ENCODE data around the gene NDFIP2.
A peak's percentile ranks its signal among the peaks of the same experiment; 100 is the strongest.

The NDFIP2 gene

DNA sequence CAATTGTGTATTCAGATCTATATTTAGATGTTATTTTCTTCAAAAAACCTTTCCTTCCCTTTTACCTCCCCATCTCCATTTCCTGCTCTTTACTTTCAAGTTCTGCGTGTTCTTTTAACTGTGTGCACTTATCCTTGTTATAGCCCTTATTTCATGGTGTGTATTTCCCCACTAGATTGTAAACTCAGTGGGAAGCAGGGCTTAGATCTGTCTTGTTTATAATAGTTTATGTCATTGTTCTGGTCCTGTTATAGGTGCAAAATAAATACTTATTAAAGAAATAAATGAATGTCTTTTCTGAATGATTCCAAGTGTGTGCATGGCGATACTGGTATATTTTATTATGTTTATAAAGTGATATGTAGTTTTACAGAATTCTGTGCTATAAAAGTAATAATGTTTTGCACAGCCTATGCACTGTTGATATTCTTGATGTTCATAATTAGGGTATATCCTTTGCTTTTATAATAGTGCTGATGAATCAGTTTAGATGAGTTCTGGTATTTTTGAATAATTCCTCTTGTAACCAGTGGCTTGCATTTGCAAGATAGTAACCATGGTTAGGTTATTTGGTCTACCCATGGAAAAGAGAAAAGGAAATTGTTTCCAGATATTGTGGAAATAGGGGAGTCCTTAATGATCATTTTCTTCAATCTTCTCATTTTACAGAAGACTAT lies 12.1 kb downstream of the NDFIP2 start:
- no peak for DNase-seq (ENCODE audit: low spot score)

GRCh38 chr13:79496188-79496587 lies 15.2 kb downstream of the NDFIP2 start:
- no peak for DNase-seq (ENCODE audit: low spot score)

- no peak for DNase-seq (ENCODE audit: low spot score)
Observed at GRCh38 chr13:79497064-79497463, 16.1 kb downstream of the NDFIP2 start.

- no peak for DNase-seq (ENCODE audit: low spot score)
Observed at GRCh38 chr13:79497852-79498251, 16.9 kb downstream of the NDFIP2 start.

DNA sequence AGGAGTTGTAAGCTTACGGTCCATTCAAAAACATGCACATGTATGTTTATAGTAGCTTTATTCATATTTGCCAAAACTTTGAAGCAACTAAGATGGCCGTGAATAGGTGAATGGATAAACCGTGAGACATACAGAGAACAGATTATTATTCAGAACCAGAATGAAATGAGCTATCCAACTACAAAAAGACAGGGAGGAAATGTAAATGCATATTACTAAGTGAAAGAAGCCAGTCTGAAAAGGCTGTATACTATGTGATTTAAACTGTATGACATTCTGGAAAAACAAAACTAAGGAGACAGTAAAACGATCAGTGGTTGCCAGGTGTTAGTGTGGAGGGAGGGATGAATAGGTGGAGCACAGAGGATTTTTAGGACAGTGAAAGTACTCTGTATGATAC lies 19.9 kb downstream of the NDFIP2 start:
- no peak for DNase-seq (ENCODE audit: low spot score)

DNA sequence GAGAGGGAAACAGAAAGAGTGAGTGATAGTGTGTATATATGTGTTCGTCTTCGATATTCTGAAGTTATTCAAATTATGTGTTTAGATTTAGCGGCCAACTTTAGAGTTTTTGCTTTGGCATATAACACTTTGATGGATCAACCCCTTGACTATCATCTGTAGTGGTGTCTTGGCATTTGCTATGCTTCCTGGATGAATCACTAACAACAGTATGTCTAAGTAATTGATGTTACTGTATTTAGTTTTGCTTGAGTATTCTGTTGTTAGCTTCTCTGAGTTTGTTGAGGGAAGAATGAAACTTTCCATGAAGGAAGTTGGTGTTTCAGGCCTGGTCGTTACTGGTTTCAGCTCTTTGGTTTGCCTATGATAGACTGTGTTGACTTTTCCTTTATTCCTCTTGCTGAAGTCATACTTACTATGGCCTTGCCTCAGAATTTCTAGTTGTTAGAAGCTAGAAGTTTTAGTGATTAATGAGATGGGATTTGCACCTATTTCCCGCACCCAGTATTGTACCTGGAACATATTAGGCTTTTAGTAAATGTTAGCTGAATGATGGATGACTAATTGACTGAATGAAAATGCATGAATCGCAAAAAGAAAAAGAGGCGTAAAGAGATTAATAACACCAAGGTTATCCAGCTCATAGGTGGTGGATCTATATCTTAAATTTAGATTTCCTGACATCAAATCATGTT lies 20.7 kb downstream of the NDFIP2 start:
- DNase-seq (ENCODE audit: low spot score) = no peak

DNA sequence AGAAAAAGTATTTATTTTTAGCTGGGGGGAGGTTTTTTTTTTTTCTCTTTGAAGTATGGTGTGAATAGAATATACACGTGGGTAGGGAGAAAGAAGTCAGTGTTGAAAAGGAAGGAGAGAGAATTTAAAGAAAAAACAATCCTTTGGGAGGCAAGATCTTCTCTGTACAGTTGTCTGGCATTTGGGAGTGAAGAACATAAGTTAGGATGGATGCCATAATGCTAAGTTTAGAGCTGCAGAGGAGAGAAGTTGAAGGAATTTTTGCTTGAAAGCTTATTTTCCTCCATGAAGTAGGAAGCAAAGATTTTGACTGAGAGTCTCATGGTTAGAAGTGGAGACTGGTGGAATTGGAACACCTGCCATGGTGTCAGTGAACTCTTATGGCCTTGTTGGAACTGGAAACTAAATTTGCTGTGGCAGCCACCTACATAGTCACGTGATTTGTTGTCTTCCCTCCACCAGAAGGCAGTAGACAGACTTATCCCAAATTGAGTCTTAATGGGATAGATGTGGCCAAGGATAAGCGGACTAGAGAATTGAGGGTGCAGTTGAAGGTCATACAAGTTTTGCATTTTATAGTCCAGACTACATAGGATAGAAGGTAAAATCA lies 22.0 kb downstream of the NDFIP2 start:
- peak; percentile 3 for DNase-seq (ENCODE audit: low spot score)

DNA sequence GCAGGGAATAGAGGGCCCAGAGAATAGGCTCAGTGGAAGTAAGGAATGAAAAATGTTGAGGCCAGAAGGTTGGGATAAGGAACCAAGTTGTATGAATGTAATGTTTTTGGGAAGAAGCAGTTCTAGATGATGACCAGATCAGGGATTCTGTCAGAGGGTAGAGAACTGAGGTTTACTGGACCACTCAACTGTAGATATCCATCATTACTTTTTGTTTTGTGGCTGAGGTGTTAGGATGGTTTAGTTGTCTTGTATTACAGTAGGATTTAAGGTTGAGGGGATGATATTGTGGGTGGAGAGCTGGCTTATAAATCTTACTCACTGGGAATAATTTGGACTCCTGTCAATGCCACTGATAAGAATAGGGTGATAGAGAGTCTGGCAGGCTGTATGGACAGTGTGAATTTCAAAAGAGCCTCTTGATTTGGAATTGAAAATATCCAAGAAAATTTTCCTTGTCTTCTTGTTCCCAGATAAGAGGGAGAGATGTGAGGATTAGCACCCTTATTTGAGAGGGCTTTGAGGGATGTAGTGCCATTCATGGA lies 22.6 kb downstream of the NDFIP2 start:
- peak; percentile 3 for DNase-seq (ENCODE audit: low spot score)

- DNase-seq (ENCODE audit: low spot score) = no peak
Observed at GRCh38 chr13:79508224-79508961, 27.4 kb downstream of the NDFIP2 start.

GRCh38 chr13:79511611-79512010 lies 30.7 kb downstream of the NDFIP2 start:
- no peak for DNase-seq (ENCODE audit: low spot score)

DNA sequence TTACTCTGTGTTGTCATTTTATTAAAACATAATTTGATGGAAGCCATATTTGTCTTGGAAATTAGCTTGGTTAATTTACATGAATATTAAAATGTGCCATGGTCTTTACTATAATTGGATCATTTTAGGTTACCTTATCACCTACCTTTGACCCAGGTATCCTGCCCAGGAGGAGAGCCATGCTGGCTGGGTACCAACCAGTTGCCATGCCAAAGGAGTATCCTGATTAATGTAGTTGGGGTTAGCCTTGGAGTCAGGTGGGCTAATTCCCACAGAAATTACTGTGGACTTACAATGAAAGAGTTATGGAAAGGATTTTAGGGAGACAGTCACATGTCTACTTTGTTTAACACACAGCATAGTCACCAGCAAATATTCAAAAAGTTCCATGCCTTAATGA lies 32.0 kb downstream of the NDFIP2 start:
- DNase-seq (ENCODE audit: low spot score) = no peak

GRCh38 chr13:79516595-79516994 lies 35.6 kb downstream of the NDFIP2 start:
- no peak for DNase-seq (ENCODE audit: low spot score)

DNA sequence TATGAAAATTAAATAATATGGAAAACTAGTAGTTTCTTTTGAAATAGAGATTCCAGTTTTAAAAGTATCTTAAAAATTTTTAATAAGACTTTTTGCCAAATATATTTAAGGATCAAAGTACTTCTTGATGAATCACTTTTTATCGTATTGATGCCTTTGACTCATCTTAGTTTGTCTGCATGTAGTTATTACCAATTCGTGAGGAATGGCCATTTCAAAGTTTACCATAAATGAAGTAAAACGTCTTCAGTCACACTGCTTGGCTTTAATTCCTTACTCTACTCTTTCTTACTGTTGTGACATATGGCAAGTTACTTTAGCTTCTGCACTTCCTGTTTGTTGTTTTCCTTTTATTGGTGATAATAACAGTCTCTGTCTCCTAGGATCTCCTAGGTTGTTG lies 38.3 kb downstream of the NDFIP2 start:
- no peak for DNase-seq (ENCODE audit: low spot score)

- no peak for DNase-seq (ENCODE audit: low spot score)
Observed at GRCh38 chr13:79522583-79522982, 41.6 kb downstream of the NDFIP2 start.

GRCh38 chr13:79525064-79525857 lies 44.3 kb downstream of the NDFIP2 start:
- DNase-seq (ENCODE audit: low spot score) = no peak

DNA sequence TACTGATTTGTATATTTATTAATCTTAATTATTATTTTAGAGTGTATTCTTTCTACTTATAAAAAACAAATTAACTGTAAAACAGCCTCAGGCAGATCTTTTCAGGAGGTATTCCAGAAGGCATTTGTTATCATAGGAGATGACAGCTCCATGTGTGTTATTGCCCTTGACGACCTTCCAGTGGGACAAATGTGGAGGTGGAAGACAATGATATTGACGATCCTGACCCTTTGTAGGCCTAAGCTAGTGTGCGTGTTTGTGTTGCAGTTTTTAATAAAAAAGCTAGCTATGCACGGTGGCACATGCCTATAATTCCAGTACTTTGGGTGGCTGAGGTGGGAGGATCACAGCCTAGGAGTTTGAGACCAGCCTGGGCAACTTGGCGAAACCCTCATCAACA lies 46.7 kb downstream of the NDFIP2 start:
- DNase-seq (ENCODE audit: low spot score) = no peak

GRCh38 chr13:79528356-79528755 lies 47.4 kb downstream of the NDFIP2 start:
- DNase-seq (ENCODE audit: low spot score) = no peak

DNA sequence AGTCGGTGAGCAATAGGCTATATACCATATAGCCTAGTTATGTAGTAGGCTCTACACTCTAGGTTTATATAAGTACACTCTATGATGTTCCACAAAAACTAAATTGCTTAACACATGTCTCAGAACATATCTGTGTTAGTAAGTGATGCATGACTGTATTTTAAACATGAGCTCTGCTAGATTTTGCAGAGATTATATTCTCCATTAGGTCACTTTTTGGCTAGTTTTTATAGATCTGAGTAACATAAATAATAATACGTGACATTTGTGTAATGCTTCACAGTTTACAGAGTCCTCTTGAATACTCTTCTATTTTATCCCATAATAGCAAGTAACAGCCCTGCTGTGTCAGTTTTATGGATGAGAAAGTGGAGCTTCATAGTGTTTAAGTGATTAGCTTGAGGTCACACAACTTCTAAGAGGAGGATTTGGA lies 47.8 kb downstream of the NDFIP2 start:
- no peak for DNase-seq (ENCODE audit: low spot score)

DNA sequence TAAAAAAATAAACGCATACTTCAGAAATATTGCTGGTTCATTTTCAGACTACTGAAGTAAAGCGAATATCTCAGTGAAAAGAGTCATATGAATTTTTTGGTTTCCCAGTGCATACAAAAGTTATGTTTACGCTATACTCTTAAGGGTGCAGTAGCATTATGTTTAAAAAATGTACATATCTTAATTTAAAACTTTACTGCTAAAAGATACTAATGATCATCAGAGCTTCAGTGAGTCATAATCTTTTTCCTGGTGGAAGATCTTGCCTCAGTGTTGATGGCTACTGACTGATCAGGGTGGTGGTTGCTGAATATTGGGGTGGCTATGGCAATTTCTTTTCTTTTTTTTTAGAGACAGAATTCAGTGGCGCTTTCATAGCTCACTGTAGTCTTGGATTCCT lies 48.9 kb downstream of the NDFIP2 start:
- no peak for DNase-seq (ENCODE audit: low spot score)

- DNase-seq (ENCODE audit: low spot score) = no peak
Observed at GRCh38 chr13:79530270-79530669, 49.3 kb downstream of the NDFIP2 start.
